RCC 7860 (cell line): ENCODE measurements around the gene AMBRA1.
A peak's percentile ranks its signal among the peaks of the same experiment; 100 is the strongest.

Source experiments
- DNase-seq: peaks from one replicate; pipeline ENCODE4 v3.0.0-alpha.2; 2015; ENCODE audit warnings: low spot score
- FAIRE-seq: peaks from 2 replicates; lab custom pipeline; 2012; peaks lifted over from hg19 to GRCh38; lab: Jason Lieb, UNC

Gene AMBRA1

GRCh38 chr11:46540807-46541206 lies 53.0 kb downstream of the AMBRA1 start:
- FAIRE-seq (no peak), DNase-seq (no peak)

GRCh38 chr11:46537537-46538295 lies 56.1 kb downstream of the AMBRA1 start:
- DNase-seq, result peak; percentile 55
- no peak for FAIRE-seq

- no peak for DNase-seq
Observed at GRCh38 chr11:46537121-46537520, 56.7 kb downstream of the AMBRA1 start.

GRCh38 chr11:46535688-46536087 lies 58.1 kb downstream of the AMBRA1 start:
- no peak for DNase-seq
- FAIRE-seq, result no peak

More at GRCh38 chr11:46537121-46537520, 56.7 kb downstream of the AMBRA1 start:
- no peak for FAIRE-seq

- DNase-seq (no peak), FAIRE-seq (no peak)
Observed at GRCh38 chr11:46534711-46535110, 59.1 kb downstream of the AMBRA1 start.

- FAIRE-seq, result no peak
- DNase-seq, result no peak
Observed at GRCh38 chr11:46533396-46534100, 60.3 kb downstream of the AMBRA1 start.

GRCh38 chr11:46529928-46530574 lies 63.8 kb downstream of the AMBRA1 start:
- DNase-seq, result no peak
- FAIRE-seq, result no peak

- FAIRE-seq (no peak), DNase-seq (no peak)
Observed at GRCh38 chr11:46529095-46529905, 64.5 kb downstream of the AMBRA1 start.

- DNase-seq (no peak), FAIRE-seq (no peak)
Observed at GRCh38 chr11:46528445-46529094, 65.3 kb downstream of the AMBRA1 start.

GRCh38 chr11:46527591-46528130 lies 66.2 kb downstream of the AMBRA1 start:
- no peak for FAIRE-seq

GRCh38 chr11:46526216-46527215 lies 67.3 kb downstream of the AMBRA1 start:
- no peak for DNase-seq
- FAIRE-seq, result no peak

More at GRCh38 chr11:46527591-46528130, 66.2 kb downstream of the AMBRA1 start:
- no peak for DNase-seq

- no peak for FAIRE-seq
- no peak for DNase-seq
Observed at GRCh38 chr11:46524201-46524770, 69.5 kb downstream of the AMBRA1 start.

- DNase-seq, result no peak
- FAIRE-seq, result no peak
Observed at GRCh38 chr11:46523290-46523689, 70.5 kb downstream of the AMBRA1 start.

GRCh38 chr11:46522682-46523281 lies 71.0 kb downstream of the AMBRA1 start:
- DNase-seq (no peak), FAIRE-seq (no peak)

- DNase-seq, result no peak
Observed at GRCh38 chr11:46521961-46522681, 71.7 kb downstream of the AMBRA1 start.

GRCh38 chr11:46520971-46521745 lies 72.7 kb downstream of the AMBRA1 start:
- DNase-seq, result peak; percentile 21
- FAIRE-seq, result no peak

More at GRCh38 chr11:46521961-46522681, 71.7 kb downstream of the AMBRA1 start:
- FAIRE-seq, result no peak

- FAIRE-seq, result no peak
- DNase-seq, result no peak
Observed at GRCh38 chr11:46519351-46519750, 74.5 kb downstream of the AMBRA1 start.
